H1 (cell line): Measurements from ENCODE around the gene PLK5. TPM values are rescaled to one million over a fixed set of nuclear protein-coding genes. Genes with fewer than 3 reads are reported as not detected.

Experiments
- CREB1 ChIP-seq: IDR thresholded peaks from 2 replicates; pipeline ENCODE4 v1.6.1; 2012; ENCODE audit warnings: inconsistent platforms
- HDAC2 ChIP-seq, 2 experiments: fragments of 300-600 bp in 1 of 2; sonication (generic) in 1 of 2; IDR thresholded peaks; 2 replicates each; pipeline ENCODE4 v1.6.1; 2011 to 2012; ENCODE audit warnings: low read depth in 2 of 2, low read length in 2 of 2, mild to moderate bottlenecking in 2 of 2, moderate library complexity in 2 of 2, borderline replicate concordance in 1 of 2, inconsistent platforms in 1 of 2
- KDM1A ChIP-seq: fragments of 200-600, 300-600 bp; sonication (generic); IDR thresholded peaks from 2 replicates; pipeline ENCODE4 v1.7.1; 2016; ENCODE audit warnings: mild to moderate bottlenecking, low read length, borderline replicate concordance
- RAD21 ChIP-seq, 2 experiments: IDR thresholded peaks in 1 of 2; conservative IDR thresholded peaks in 1 of 2; 2 replicates each; pipeline ENCODE4 v1.6.1; 2011; ENCODE audit warnings: low read depth in 2 of 2, low read length in 2 of 2, improper control_type of control experiment in 1 of 2, inconsistent platforms in 1 of 2, mild to moderate bottlenecking in 1 of 2, moderate library complexity in 1 of 2
- SIN3A ChIP-seq, 2 experiments: IDR thresholded peaks in 1 of 2; conservative IDR thresholded peaks in 1 of 2; 2 replicates each; pipeline ENCODE4 v1.6.1; 2011 to 2012; ENCODE audit warnings: low read length in 2 of 2, improper control_type of control experiment in 1 of 2, low read depth in 1 of 2, mild to moderate bottlenecking in 1 of 2
- SIX5 ChIP-seq: IDR thresholded peaks from 2 replicates; pipeline ENCODE4 v1.6.1; 2011; ENCODE audit warnings: mild to moderate bottlenecking, low read depth, low read length
- SP1 ChIP-seq: IDR thresholded peaks from 2 replicates; pipeline ENCODE4 v1.6.1; 2011; ENCODE audit warnings: low read depth, low read length
- YY1 ChIP-seq: IDR thresholded peaks from 2 replicates; pipeline ENCODE4 v1.6.1; 2011; ENCODE audit warnings: low read depth, mild to moderate bottlenecking, low read length
- polyA plus RNA-seq, 7 experiments: library from polyadenylated mRNA; depleted of rRNA in 3 of 7; stranded (reverse) in 5 of 7; unstranded in 2 of 7; fragments of >200 nt in 5 of 7; fragments of 200-250 nt in 2 of 7; gene quantifications; 1 replicate in 5 of 7; 2 replicates in 1 of 7; 4 replicates in 1 of 7; pipeline versions ENCODE4 v1.2.1 to v1.2.3, GENCODE V29; 2011 to 2013; ENCODE audit warnings: missing spikeins in 2 of 7, mixed read lengths in 2 of 7
- total RNA-seq: library from RNA; stranded (reverse); fragmentation: NEBNext Ultra II Directional; extraction: Animal tissue kit (Norgen Biotek cat#: 25700); gene quantifications from 2 replicates; pipeline ENCODE4 v1.2.1, GENCODE V29; 2021
- TF ChIP-seq, protein P1 (sequence below): IDR thresholded peaks from 2 replicates; pipeline ENCODE4 v1.6.1; 2012; ENCODE audit warnings: inconsistent platforms

The PLK5 gene
- total and polyA plus RNA-seq, 2 of the 8 experiments (the other 6 are each of a cell fraction or from before 2014, with no cell fraction given): 0.43 to 0.45 TPM

DNA sequence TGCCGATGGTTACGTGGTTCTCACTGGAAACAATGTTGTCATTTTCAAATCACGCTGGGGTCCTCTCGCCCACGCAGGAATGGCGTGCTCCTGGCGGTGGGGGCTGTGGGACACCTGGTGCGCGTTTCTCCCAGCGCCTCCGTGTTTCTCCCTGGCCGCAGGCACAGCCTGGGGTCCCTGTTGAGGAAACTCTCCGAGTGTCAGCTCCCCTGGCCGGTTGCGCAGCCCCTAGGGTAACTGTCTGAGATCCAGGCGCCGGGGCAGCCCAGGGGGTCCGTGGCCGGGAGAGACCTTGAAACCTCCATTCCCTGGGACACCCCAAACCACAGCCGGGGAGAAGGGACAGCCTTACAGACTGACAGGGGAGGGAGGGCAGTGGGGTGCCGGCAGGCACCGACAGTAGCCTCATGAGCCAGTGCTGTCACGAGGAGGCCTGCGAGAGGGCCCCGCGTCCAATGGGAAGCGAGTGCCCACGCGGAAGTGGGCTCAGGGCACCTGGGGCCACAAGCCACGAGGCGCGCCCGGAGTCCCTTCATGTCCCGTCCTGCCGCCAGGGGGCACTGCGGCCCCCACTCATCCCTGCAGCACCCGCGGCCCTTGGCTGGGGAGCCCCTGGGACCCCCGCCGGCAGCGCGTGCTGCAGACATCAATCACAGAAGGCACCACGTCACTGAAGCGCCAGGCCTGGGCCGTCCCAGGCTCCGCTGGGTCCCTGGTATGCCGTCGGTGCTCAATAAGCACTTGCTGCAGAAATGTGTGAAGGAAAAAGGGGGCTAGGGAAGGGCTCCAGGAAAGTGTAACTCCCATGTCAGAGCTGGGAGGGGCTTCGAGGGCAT is 20.6 kb upstream of the PLK5 start (continued):
- TF ChIP-seq HDAC2 (IDR thresholded peaks at IDR 0.05; ENCODE audit: borderline replicate concordance in 1 of 2, low read depth in 2 of 2, low read length in 2 of 2) (peak in 1 of 2 experiments; percentile 97; a peak in 2 of 4 replicates), RAD21 (IDR thresholded peaks at IDR 0.05 in 1 of 2, conservative IDR thresholded peaks at IDR 0.05 in 1 of 2; ENCODE audit: low read depth in 2 of 2, low read length in 2 of 2) (peak; percentile 28 to 48), YY1 (no peak), SIX5 (no peak), SIN3A (conservative IDR thresholded peaks at IDR 0.05 in 1 of 2, IDR thresholded peaks at IDR 0.05 in 1 of 2; ENCODE audit: low read depth in 1 of 2, low read length in 2 of 2) (0 out of 4 replicates have a peak, but pooled peaks of 1 of the 2 experiments have one; percentile 27), SP1 (0 out of 2 replicates have a peak, but pooled peaks have one; percentile 5), CREB1 (peak; percentile 82), KDM1A (0 out of 2 replicates have a peak, but pooled peaks have one; percentile 14)
- TF ChIP-seq, protein P1, sequence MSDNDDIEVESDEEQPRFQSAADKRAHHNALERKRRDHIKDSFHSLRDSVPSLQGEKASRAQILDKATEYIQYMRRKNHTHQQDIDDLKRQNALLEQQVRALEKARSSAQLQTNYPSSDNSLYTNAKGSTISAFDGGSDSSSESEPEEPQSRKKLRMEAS: peak; percentile 97
- TF ChIP-seq, all 59 proteins: peak for 12
